ENCODE results near the gene TIMM23.
A peak's percentile ranks its signal among the peaks of the same experiment; 100 is the strongest.
"Not testable (repeated sequence)": the region's sequence is repeated elsewhere in the genome, so short reads cannot be mapped to it uniquely, and the experiment has no call there.

The TIMM23 gene

GRCh38 chr10:46025406-46025805, 53.1 kb downstream of the TIMM23 start:
- no peak for DNase-seq

GRCh38 chr10:46026106-46026505, 53.8 kb downstream of the TIMM23 start:
- no peak for DNase-seq

GRCh38 chr10:46028584-46029460, 56.5 kb downstream of the TIMM23 start:
- peak; percentile 71 for DNase-seq

- no peak for DNase-seq
These were observed 57.3 kb downstream of the TIMM23 start for GRCh38 chr10:46029461-46030030.

- DNase-seq: peak; percentile 98
These were observed 58.0 kb downstream of the TIMM23 start, which contains the start of gene NCOA4 for GRCh38 chr10:46030091-46030937. TSS of gene NCOA4 (minus strand) at chr10:46030623. CDS start at chr10:46016680, 13,943 bp downstream.

GRCh38 chr10:46031648-46032532, 59.6 kb downstream of the TIMM23 start:
- DNase-seq: no peak

GRCh38 chr10:46033602-46034011, 61.3 kb downstream of the TIMM23 start:
- DNase-seq: no peak

GRCh38 chr10:46035923-46036849, 63.9 kb downstream of the TIMM23 start:
- DNase-seq: no peak

- DNase-seq: no peak
These were observed 65.0 kb downstream of the TIMM23 start for GRCh38 chr10:46037107-46037825.

GRCh38 chr10:46040004-46040403, 67.7 kb downstream of the TIMM23 start:
- DNase-seq: no peak

GRCh38 chr10:46042527-46042926, 70.2 kb downstream of the TIMM23 start:
- no peak for DNase-seq

- no peak for DNase-seq
These were observed 74.0 kb downstream of the TIMM23 start, which contains the start of gene MSMB for GRCh38 chr10:46046261-46046660. TSS of gene MSMB (minus strand) at chr10:46046269. CDS start at chr10:46046237, 32 bp downstream.

GRCh38 chr10:46048152-46048551, 75.9 kb downstream of the TIMM23 start:
- no peak for DNase-seq

GRCh38 chr10:46049497-46049831, 77.2 kb downstream of the TIMM23 start:
- not testable (repeated sequence) for DNase-seq

GRCh38 chr10:46050941-46051623, 78.8 kb downstream of the TIMM23 start:
- DNase-seq: no peak

- no peak for DNase-seq
These were observed 79.9 kb downstream of the TIMM23 start for GRCh38 chr10:46052057-46052790.

- no peak for DNase-seq
These were observed 80.6 kb downstream of the TIMM23 start for GRCh38 chr10:46052791-46053375.
